Left ventricle myocardium inferior (tissue), 1 donor: ENCODE results near the gene PTPRN2. TPM values are rescaled to one million over a fixed set of nuclear protein-coding genes. Genes with fewer than 3 reads are reported as not detected.

Experiments
- DNase-seq: peaks from one replicate; pipeline ENCODE4 v3.0.0-alpha.2; 2020
- H3K27ac ChIP-seq: fragments of 200-600 bp; replicated peaks from 2 replicates; pipeline ENCODE4 v1.8.0; 2021
- H3K27me3 ChIP-seq: fragments of 200-600 bp; 2 replicates; pipeline ENCODE4 v1.8.0; 2021; ENCODE audit warnings: low read depth
- H3K36me3 ChIP-seq: fragments of 200-600 bp; 2 replicates; pipeline ENCODE4 v1.8.0; 2021
- H3K4me1 ChIP-seq: fragments of 200-600 bp; 2 replicates; pipeline ENCODE4 v1.8.0; 2021
- H3K4me3 ChIP-seq: fragments of 200-600 bp; 2 replicates; pipeline ENCODE4 v1.8.0; 2021; ENCODE audit warnings: mild to moderate bottlenecking, moderate library complexity
- H3K9me3 ChIP-seq: fragments of 200-600 bp; replicated peaks from 2 replicates; pipeline ENCODE4 v1.8.0; 2021
- CTCF ChIP-seq: fragments of 200-600 bp; IDR thresholded peaks from 2 replicates; pipeline ENCODE4 v1.8.0; 2021; ENCODE audit warnings: antibody characterized with exemption, mild to moderate bottlenecking, borderline replicate concordance
- intact Hi-C: fragments of 100-400 bp; cut with micrococcal nuclease; formaldehyde crosslinking; loops from one replicate; pipeline ENCODE4 v1.11.0; 2022
- total RNA-seq: library from RNA; stranded (reverse); fragmentation: NEBNext Ultra II Directional; extraction: Animal tissue kit (Norgen Biotek cat#: 25700); gene quantifications from one replicate; pipeline ENCODE4 v1.2.1, GENCODE V29; 2021
- donor health status: DM: no; HTN: yes; CAD: no; lungs with severe emphysema.

Gene PTPRN2
- total RNA-seq, 1 donor from 2014 or later = 1.3 TPM

- Histone ChIP-seq H3K4me3 (no peak overlapping the region), H3K9me3 (no peaks in the 10 kb centered on the region), H3K4me1 (no peaks in the 10 kb centered on the region), H3K36me3 (no peaks in the 10 kb centered on the region), H3K27ac (no peak overlapping the region), H3K27me3 (peaks cover 37% of the 10 kb centered on the region)
- no peak for TF ChIP-seq CTCF
- DNase-seq = no peak
- intact Hi-C loops = no loop called here
Observed at GRCh38 chr7:157892751-157893523, 694.7 kb downstream of the PTPRN2 start.

- no peak for DNase-seq
- intact Hi-C loops = no loop called here
- H3K27me3 ChIP-seq = peaks cover 35% of the 10 kb centered on the region
- H3K36me3 ChIP-seq = no peaks in the 10 kb centered on the region
- no peak overlapping the region for H3K4me3 ChIP-seq
- H3K4me1 ChIP-seq = no peaks in the 10 kb centered on the region
- no peak for TF ChIP-seq CTCF
- H3K27ac ChIP-seq = no peak overlapping the region
- H3K9me3 ChIP-seq = no peaks in the 10 kb centered on the region
Observed at GRCh38 chr7:157890921-157891401, 696.7 kb downstream of the PTPRN2 start.

- Histone ChIP-seq H3K4me1 (no peaks in the 10 kb centered on the region), H3K36me3 (no peaks in the 10 kb centered on the region), H3K27me3 (peaks cover 35% of the 10 kb centered on the region), H3K4me3 (no peak overlapping the region), H3K9me3 (peaks cover 6% of the 10 kb centered on the region), H3K27ac (no peak overlapping the region)
- no peak for DNase-seq
- intact Hi-C loops = no loop called here
- TF ChIP-seq CTCF = no peak
Observed at GRCh38 chr7:157889480-157889879, 698.1 kb downstream of the PTPRN2 start.

- no peak for TF ChIP-seq CTCF
- Histone ChIP-seq H3K27ac (no peak overlapping the region), H3K9me3 (peaks cover 10% of the 10 kb centered on the region), H3K4me3 (no peak overlapping the region), H3K36me3 (no peaks in the 10 kb centered on the region), H3K27me3 (peaks cover 32% of the 10 kb centered on the region), H3K4me1 (no peaks in the 10 kb centered on the region)
- no peak for DNase-seq
- intact Hi-C loops = no loop called here
Observed at GRCh38 chr7:157888579-157888978, 699.0 kb downstream of the PTPRN2 start.

GRCh38 chr7:157887400-157887799 is 700.2 kb downstream of the PTPRN2 start:
- H3K9me3 ChIP-seq = peaks cover 10% of the 10 kb centered on the region
- no peaks in the 10 kb centered on the region for H3K36me3 ChIP-seq
- no peaks in the 10 kb centered on the region for H3K4me1 ChIP-seq
- H3K27ac ChIP-seq = no peak overlapping the region
- H3K27me3 ChIP-seq = peaks cover 20% of the 10 kb centered on the region
- no peak for DNase-seq
- intact Hi-C loops = no loop called here
- H3K4me3 ChIP-seq = no peak overlapping the region
- no peak for TF ChIP-seq CTCF
